ENCODE measurements around the gene PSMA3. TPM values are rescaled to one million over a fixed set of nuclear protein-coding genes. Genes with fewer than 3 reads are reported as not detected.

Gene PSMA3
- total RNA-seq, 2 donors from 2014 or later: 78.9 to 85.3 TPM

DNA sequence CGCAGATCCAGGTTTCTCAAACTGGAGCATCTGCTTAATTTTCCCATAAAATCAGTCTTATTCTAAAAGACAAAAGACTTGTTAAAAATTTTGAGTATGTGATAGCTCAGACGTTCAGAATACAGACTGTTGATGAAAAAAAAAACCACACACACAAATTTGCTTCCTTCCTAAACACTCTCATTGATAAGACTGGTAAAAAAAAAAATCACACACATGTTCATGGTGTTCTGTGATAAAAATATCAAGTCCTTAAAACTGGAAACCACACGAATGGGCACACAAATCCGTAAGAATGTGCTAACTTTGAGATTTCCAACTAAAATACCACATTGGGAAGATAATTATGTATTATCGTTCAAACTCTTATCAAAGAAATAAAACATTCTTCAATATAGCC, 47.0 kb downstream of the PSMA3 start:
- Histone ChIP-seq H3K36me3 (peaks cover 64% of the 10 kb centered on the region), H3K4me3 (no peak overlapping the region), H3K4me1 (peaks cover 0 to 43% of the 10 kb centered on the region in 2 donors), H3K27me3 (no peaks in the 10 kb centered on the region), H3K9me3 (no peaks in the 10 kb centered on the region), H3K27ac (peak overlapping the region in 1 of 2 donors; percentile 5)
- TF ChIP-seq, protein P1, sequence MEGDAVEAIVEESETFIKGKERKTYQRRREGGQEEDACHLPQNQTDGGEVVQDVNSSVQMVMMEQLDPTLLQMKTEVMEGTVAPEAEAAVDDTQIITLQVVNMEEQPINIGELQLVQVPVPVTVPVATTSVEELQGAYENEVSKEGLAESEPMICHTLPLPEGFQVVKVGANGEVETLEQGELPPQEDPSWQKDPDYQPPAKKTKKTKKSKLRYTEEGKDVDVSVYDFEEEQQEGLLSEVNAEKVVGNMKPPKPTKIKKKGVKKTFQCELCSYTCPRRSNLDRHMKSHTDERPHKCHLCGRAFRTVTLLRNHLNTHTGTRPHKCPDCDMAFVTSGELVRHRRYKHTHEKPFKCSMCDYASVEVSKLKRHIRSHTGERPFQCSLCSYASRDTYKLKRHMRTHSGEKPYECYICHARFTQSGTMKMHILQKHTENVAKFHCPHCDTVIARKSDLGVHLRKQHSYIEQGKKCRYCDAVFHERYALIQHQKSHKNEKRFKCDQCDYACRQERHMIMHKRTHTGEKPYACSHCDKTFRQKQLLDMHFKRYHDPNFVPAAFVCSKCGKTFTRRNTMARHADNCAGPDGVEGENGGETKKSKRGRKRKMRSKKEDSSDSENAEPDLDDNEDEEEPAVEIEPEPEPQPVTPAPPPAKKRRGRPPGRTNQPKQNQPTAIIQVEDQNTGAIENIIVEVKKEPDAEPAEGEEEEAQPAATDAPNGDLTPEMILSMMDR (IDR thresholded peaks at IDR 0.05): no peak
- no peak for DNase-seq (ENCODE audit: low spot score)

GRCh38 chr14:58292187-58292586, 47.5 kb downstream of the PSMA3 start:
- Histone ChIP-seq H3K36me3 (peaks cover 60% of the 10 kb centered on the region), H3K4me1 (peaks cover 0 to 46% of the 10 kb centered on the region in 2 donors), H3K27me3 (no peaks in the 10 kb centered on the region), H3K4me3 (no peak overlapping the region), H3K27ac (peak overlapping the region in 1 of 2 donors; percentile 5), H3K9me3 (no peaks in the 10 kb centered on the region)
- TF ChIP-seq, protein P1 (IDR thresholded peaks at IDR 0.05): no peak
- DNase-seq (ENCODE audit: low spot score): no peak

- DNase-seq (ENCODE audit: low spot score): no peak
- Histone ChIP-seq H3K4me1 (peaks cover 0 to 44% of the 10 kb centered on the region in 2 donors), H3K27ac (no peak overlapping the region), H3K9me3 (no peaks in the 10 kb centered on the region), H3K36me3 (peaks cover 53% of the 10 kb centered on the region), H3K4me3 (no peak overlapping the region), H3K27me3 (no peaks in the 10 kb centered on the region)
- TF ChIP-seq, protein P1 (IDR thresholded peaks at IDR 0.05): no peak
Measured at GRCh38 chr14:58294201-58294600, 49.6 kb downstream of the PSMA3 start.

- peaks cover 30% of the 10 kb centered on the region for H3K36me3 ChIP-seq
- no peak for DNase-seq (ENCODE audit: low spot score)
- no peaks in the 10 kb centered on the region for H3K9me3 ChIP-seq
- H3K27ac ChIP-seq: peak overlapping the region; percentile 96 to 97
- H3K4me3 ChIP-seq: peak overlapping the region; percentile 72 to 78
- TF ChIP-seq, protein P1 (IDR thresholded peaks at IDR 0.05): no peak
- H3K4me1 ChIP-seq: peaks cover 0 to 44% of the 10 kb centered on the region in 2 donors
- H3K27me3 ChIP-seq: no peaks in the 10 kb centered on the region
Measured at GRCh38 chr14:58296726-58297125, 52.1 kb downstream of the PSMA3 start.

- Histone ChIP-seq H3K4me1 (peaks cover 0 to 38% of the 10 kb centered on the region in 2 donors), H3K27me3 (no peaks in the 10 kb centered on the region), H3K27ac (peak overlapping the region; percentile 96 to 97), H3K36me3 (peaks cover 32% of the 10 kb centered on the region), H3K4me3 (peak overlapping the region; percentile 72 to 78), H3K9me3 (no peaks in the 10 kb centered on the region)
- TF ChIP-seq, protein P1 (IDR thresholded peaks at IDR 0.05): no peak
- no peak for DNase-seq (ENCODE audit: low spot score)
Measured at GRCh38 chr14:58297412-58297761, 52.7 kb downstream of the PSMA3 start.
